ENCODE data around the gene EPHA8.

The EPHA8 gene

DNA sequence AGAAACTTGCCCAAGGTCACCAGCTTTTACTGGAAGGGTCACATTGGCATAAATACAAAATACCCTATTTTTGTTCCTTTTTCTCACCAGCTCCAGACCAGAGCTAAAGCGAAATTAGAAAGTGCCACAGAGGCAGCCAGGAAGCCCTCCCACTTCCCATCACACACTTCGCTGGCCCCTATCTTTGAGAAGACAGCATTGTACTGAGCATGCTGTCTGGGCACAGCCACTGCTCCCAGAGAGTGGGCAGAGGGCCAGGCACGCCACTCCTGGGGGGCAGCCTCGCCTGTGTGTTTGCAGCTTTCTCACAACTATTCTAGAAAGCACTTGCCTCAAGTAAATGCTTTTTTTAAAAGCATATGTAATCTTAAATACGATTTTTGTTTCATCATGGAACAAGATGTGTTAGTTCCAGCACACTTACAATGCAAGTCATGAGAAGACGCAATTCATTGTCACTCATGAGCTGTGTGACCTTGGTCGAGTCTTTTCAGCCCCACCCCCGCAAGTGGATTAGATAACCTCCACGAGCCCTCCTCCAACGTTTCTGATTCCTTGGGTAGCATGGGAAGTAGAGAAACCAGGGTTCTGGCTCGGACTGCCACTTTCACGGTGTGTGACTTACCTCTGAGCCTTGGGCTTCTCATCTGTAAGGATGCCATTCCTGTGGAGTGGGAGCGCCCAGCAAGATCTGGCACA lies 25.7 kb upstream of the EPHA8 start:
- DNase-seq, result no peak

DNA sequence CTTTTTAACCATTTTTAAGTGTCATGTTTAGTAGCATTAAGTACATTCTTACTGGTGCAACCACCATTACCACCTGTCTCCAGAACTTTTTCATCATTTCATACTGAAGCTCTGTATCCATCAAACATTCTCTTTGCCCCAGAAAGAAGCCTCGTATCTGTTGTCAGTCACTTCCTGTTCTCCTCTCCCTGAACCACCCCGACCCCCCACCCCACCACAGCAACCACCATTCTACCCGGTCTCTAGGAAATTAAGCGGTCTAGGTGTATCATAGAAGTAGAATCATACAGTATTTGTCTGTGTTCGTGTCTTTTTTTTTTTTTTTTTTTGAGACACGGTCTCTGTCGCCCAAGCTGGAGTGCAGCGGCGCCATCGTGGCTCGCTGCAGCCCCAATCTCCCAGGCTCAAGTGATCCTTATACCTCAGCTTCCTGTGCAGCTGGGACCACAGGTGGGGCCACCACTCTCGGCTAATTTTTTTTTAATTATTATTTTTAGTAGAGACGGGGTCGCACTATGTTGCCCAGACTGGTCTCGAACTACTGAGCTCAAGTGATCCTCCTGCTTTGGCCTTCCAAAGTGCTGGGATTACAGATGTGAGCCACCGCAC lies 23.7 kb upstream of the EPHA8 start:
- DNase-seq, result no peak

GRCh38 chr1:22540337-22540736 lies 23.0 kb upstream of the EPHA8 start:
- no peak for DNase-seq

DNA sequence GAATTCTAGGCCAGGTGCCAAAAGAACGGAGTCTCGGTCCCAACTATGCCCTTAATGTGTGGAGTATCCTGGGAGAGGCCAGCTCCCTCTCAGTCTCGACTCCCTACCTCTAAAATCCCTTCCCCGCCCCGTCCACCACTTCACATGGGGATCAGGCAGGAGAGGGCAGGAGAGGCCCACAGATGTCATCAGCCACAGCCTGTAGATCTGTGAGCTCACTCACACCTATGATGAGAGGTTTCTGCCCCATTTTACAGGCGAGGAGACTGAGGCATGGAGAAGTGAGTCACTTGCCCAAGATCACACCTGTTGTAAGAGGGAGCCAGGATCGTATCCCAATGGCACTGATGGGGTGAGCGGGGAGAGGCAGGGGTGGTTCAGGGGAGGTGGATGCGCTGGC lies 20.4 kb upstream of the EPHA8 start:
- no peak for DNase-seq

DNA sequence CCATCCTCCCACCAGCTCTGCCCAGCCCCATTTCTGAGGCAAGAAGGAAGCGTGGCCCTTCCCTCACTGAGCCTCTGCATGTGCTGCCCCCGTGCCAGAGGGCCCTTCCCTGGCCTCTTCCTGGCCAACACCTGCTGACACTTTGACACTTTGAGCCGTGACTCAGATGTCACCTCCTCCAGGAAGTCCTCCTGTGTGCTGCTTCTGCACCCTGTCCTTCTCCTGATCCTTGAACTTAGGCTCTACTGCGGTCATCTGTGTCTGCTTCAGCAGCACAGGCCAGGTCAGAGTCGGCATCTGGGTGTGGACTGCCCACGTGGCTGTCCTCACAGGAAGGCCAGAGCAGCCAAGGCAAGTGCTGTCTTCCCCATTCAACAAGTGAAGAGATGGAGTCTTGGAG lies 19.6 kb upstream of the EPHA8 start:
- no peak for DNase-seq

DNA sequence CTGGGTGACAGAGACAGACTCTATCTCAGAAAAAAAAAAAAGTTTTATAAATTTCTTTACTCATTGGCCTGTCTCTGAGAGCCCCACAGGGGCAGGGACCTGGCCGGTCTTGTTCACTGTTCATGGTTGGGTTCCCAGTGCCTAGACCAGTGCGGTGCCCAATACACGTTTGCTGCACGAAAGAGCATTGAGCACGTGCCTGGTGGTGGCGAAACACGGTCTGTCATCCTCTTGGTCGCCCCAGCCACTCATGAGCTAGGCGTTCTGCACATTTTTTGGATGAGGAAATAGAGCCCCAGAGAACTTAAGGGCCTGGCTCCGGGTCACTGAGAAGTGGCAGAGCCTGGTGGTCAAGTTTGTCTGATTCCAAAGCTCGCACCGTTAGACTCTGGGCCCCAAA lies 18.7 kb upstream of the EPHA8 start:
- DNase-seq, result no peak

DNA sequence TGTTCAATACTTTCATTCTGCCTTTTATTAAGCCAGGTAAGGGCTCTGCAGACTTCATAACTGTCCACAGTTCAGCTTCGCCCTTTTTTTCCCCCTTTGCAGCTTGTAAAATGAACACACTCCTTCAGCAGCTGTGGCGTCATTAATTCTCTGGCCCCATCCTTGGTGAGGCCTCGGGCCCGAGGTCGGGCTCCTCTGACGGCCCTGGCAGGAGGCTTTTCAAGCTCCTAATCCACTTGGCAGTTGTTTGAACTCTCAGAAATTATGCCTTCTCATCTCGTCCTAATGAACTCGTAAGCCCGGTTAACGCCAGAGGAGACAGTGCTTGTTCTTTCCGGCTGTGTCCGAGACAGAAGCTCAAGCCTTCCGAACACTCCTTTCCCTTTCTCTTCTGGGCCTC lies 18.1 kb upstream of the EPHA8 start:
- DNase-seq, result no peak

DNA sequence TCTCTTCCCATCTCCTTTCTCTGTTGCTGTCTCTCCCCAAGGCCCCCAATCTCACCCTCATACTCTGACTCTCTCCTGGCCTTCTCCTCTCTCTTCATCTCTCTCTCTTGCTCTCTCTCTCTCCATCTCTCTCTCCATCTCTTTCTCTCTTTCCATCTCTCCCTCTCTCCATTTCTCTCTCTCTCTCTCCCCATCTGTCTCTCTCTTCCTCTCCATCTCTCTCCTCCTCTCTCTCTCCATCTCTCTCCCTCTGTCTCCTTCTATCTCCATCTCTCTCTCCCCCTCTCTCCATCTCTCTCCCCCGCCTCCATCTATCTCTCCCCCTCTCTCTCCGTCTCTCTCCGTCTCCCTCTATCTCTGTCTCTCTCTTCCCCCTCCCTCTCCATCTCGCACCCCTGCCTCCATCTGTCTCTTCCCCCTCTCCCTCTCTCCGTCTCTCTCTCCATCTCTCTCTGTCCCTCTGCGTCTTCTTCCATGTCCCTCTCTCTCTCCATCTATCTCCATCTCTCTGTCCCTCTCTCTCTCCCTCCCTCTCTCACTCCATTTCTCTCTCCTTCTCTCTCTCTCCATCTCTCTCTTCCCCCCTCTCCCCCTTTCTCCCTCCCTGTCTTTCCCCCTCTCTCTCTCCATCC lies 16.0 kb upstream of the EPHA8 start:
- no peak for DNase-seq

DNA sequence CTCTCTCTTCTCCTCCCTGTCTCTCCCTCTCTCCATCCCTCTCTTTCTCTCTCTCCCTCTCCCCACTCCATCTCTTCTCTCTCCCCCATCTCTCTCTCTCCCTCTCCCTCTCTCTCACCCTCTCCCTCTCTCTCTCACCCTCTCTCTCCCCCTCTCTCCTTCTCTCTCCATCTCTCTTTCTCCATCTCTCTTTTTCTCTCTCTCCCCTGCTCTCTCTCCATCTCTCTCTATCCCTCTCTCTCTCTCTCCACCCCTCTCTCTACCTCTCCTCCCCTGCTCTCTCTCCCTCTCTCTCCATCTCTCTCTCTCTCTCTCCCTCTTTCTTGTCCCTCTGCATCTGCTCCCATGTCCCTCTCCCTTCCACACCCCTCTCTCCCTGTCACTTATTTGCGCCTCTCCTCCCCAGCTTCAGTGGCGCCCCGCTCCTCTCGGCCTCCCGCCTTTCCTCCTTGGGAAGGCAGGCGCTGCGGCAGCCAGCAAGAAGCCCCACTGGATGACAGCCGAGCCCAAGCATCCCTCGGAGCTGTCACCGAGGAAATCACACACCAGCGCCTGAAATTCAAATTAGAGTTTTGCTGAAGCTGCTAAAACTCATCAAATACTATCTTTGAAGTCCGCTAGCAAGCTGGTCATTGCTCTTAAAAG lies 15.3 kb upstream of the EPHA8 start:
- no peak for DNase-seq

- DNase-seq, result no peak
These were observed 13.3 kb upstream of the EPHA8 start for GRCh38 chr1:22550021-22550420.

DNA sequence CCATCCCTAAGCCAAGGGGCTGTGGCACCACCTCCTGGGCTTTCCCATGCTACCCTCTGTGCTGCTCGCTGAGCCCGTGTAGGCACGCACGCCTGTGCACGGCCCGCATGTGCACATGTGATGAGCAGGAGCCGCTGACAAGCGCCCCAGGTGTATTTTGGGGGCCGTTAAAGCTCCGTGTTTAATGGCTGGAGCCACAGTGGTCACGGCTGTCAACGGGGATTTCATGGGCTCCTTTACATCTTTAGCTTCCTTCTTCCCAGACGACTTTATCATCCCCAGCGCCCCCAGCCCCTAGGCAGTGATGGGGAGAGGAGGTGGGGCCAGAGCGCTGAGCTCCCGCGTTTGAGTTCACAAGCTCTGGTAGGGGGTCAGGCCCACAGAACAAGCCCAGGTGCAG lies 11.7 kb upstream of the EPHA8 start:
- DNase-seq, result no peak

- DNase-seq, result no peak
These were observed 11.3 kb upstream of the EPHA8 start for GRCh38 chr1:22552021-22552420.

- DNase-seq, result no peak
These were observed 10.0 kb upstream of the EPHA8 start for GRCh38 chr1:22553104-22553880.

- DNase-seq, result no peak
These were observed 9.2 kb upstream of the EPHA8 start for GRCh38 chr1:22553991-22554522.

GRCh38 chr1:22555371-22555656 lies 8.0 kb upstream of the EPHA8 start:
- no peak for DNase-seq

GRCh38 chr1:22556391-22557104 lies 6.7 kb upstream of the EPHA8 start:
- no peak for DNase-seq

DNA sequence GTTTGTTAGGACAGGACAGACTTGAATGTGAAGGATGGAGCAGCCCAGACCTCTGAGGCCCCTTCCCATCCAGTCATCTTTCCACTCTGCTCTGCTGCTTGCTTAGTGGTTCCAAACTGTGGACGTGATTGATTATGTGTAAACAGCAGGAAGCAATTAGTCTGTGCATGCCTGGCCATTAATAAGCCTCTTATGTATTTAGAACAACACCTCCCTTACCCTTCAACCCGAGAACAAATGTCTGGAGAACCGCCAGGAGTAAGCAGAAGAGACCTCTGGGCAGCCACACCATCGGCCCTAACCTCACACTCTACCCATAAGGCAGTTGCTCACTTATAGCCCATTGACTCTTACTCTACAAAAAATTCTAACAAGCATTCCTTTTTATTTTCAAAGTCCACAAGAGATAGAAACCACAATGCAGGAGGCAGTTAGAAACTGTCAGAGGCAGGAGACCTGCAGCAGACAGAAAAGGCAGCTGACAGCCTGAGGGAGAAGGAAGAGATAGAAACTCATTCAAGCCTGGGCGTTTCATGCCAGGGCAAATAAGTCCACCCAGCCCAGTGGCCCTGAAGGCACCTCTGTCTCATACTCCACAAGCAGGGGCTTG lies 5.8 kb upstream of the EPHA8 start:
- no peak for DNase-seq

DNA sequence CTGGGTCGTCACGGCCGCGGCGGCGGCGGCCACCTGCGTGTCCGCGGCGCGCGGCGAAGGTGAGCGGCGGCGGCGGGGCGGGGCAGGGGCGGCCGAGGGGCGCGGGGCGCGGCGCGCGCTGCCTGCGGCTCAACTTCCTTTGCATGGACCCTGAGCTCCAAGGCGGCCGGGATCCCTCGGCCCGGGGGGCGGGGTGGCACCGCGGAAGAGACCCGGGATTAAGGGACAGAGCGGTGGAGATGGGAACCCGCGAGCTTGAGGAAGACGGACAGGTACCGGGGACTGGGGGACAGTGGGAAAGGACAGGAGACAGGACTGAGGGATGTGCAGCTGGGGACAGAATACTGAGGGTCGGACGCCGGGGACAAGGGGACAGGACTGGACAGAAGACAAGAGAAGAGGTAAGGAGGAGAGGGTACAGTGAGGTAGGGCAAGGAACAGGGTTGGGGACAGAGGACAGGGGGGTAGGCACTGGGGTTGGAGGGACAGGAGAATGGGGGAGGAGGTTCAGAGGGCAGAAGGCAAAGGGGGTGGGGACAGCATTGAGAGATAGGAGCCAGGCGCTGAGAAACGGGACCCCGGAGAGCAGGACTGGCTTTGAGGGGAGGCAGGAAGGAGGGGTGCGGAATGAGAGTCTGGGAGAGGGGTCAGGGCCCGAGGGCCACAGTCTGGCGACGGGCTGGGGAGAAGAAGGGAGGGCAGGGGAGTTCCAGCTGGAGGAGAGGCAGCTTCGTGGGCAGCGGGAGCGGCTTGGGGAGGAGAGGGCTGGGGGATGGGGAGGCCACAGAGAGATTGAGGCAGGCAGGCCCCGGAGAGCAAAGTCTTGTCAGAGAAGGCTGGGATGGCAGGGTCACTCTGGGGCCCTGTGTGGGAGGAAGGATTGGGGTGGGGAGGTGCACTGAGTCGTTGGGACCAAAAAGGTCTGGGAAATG lies 648 bp downstream of the EPHA8 start:
- DNase-seq, result no peak

- DNase-seq, result no peak
These were observed 2.9 kb downstream of the EPHA8 start for GRCh38 chr1:22566161-22566560.

DNA sequence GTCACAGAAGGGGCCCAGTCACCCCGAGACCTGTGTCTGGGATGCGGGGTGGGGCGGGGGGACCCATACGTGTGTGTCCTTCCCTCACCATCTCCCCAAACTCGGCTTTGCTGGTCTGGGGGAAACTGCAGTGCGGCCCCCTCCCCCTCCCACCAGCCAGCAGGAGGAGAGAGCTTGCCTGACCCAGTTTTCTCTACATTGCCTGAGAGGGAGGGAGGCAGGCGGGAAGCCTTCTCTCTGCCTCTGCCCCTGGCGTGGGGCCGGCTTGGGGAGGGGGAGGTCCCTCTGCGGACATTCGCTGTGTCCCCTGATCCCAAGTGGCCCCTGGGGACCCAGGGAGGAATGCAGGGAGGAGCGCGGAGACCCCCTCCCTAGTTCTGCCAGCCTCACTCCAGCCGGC lies 3.9 kb downstream of the EPHA8 start:
- no peak for DNase-seq

DNA sequence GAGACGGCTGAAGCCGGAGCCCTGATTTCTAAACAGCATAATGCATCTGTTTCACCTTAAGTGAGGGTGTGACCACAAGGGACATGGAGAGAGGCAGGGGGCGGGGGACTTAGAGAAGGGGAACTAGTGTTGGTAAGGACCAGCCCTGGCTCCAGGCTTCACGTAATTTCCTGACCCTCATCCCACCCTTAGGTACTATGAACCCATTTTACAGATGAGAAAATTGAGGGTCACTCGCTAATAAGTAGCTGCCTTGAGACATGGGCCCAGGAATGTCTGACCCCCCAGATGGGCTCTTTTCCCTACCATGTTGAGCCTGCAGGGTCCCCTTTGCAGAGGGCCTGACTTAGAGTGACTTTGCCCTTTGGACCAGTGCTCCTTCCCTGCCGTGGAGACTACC lies 4.7 kb downstream of the EPHA8 start:
- no peak for DNase-seq
